ENCODE results near the gene SORBS1.

Gene SORBS1

DNA sequence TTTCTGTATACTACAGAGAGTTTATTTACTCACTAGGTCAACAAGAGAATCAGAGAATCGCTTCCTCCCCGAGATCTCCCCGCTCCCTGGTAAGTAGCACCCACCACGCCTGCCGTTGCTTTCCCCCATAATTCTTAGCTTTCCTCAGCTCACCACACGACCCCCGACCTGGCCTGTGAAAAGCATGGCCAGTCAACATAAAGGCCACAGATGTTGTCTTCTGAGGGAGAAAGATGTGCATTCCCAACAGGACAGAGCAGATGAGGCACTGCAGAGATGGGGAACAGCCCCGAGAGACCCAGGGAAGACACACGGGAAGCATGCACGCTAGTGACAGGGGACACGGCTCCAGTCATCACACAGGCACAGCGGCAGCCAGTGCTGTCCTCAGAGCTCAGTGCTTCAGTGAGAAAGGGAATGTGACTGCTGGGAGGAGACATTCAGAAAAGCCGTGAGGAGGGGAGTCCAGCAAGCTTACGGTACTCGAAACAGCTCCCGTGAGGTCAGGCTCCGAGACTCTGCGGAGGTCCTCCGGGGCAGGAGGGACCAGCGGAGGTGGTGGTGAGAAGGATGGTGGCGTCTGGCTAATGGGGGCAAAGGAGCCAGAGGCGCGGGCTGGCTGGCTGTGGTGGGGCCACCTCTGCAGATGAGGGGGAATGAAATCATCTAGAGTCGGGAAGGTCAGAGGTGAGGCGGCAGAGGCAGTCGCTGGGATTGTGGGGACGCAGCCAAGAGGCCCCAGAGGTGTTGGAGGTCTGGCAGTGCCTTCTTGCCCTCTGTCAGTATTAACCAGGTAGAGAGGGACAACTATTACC lies 146.9 kb downstream of the SORBS1 start:
- Histone ChIP-seq H3K4me3 (ENCODE audit: low read length) (no peak overlapping the region), H3K4me1 (ENCODE audit: control insufficient read depth, insufficient read depth, low read length) (peaks cover 2% of the 10 kb centered on the region), H3K27me3 (ENCODE audit: control insufficient read depth, insufficient read depth, low read length) (no peaks in the 10 kb centered on the region), H3K36me3 (ENCODE audit: control insufficient read depth, insufficient read depth, low read length) (no peaks in the 10 kb centered on the region), H3K27ac (ENCODE audit: low read length) (no peak overlapping the region), H3K9me3 (ENCODE audit: control insufficient read depth, insufficient read depth, low read length) (no peaks in the 10 kb centered on the region)
- no CpG with 5 or more reads among the region's 27 CpGs for WGBS (ENCODE audit: insufficient coverage, insufficient read length)
- no peak for DNase-seq (ENCODE audit: low read depth, low spot score)

DNA sequence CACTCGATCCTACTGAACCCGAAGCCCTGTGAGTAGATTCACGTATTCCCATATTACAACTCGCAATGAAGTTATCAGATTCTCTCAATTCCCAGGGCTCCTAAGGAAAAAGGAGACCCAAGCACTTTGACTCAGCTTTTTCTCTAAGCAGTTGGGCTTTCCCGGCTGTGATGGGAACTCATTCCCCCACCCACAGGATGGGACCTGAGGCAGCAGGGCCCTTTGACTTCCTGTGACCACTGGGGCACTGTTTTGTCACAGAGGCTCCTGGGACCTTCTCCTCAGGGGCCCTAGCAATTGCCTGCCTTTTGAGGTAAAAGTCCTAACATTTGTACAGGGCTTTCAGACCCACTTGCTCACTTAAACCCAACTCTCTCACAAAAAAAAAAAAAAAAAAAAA lies 147.6 kb downstream of the SORBS1 start:
- no CpG with 5 or more reads among the region's 5 CpGs for WGBS (ENCODE audit: insufficient coverage, insufficient read length)
- no peaks in the 10 kb centered on the region for H3K9me3 ChIP-seq (ENCODE audit: control insufficient read depth, insufficient read depth, low read length)
- no peaks in the 10 kb centered on the region for H3K36me3 ChIP-seq (ENCODE audit: control insufficient read depth, insufficient read depth, low read length)
- no peak overlapping the region for H3K27ac ChIP-seq (ENCODE audit: low read length)
- DNase-seq (ENCODE audit: low read depth, low spot score): no peak
- no peaks in the 10 kb centered on the region for H3K27me3 ChIP-seq (ENCODE audit: control insufficient read depth, insufficient read depth, low read length)
- no peak overlapping the region for H3K4me3 ChIP-seq (ENCODE audit: low read length)
- H3K4me1 ChIP-seq (ENCODE audit: control insufficient read depth, insufficient read depth, low read length): peaks cover 4% of the 10 kb centered on the region

GRCh38 chr10:95411635-95412034 lies 149.5 kb downstream of the SORBS1 start:
- no peak for DNase-seq (ENCODE audit: low read depth, low spot score)
- no CpG with 5 or more reads among the region's 4 CpGs for WGBS (ENCODE audit: insufficient coverage, insufficient read length)
- H3K9me3 ChIP-seq (ENCODE audit: control insufficient read depth, insufficient read depth, low read length): no peaks in the 10 kb centered on the region
- H3K4me1 ChIP-seq (ENCODE audit: control insufficient read depth, insufficient read depth, low read length): peaks cover 4% of the 10 kb centered on the region
- no peaks in the 10 kb centered on the region for H3K36me3 ChIP-seq (ENCODE audit: control insufficient read depth, insufficient read depth, low read length)
- no peaks in the 10 kb centered on the region for H3K27me3 ChIP-seq (ENCODE audit: control insufficient read depth, insufficient read depth, low read length)
- H3K4me3 ChIP-seq (ENCODE audit: low read length): no peak overlapping the region
- H3K27ac ChIP-seq (ENCODE audit: low read length): no peak overlapping the region

DNA sequence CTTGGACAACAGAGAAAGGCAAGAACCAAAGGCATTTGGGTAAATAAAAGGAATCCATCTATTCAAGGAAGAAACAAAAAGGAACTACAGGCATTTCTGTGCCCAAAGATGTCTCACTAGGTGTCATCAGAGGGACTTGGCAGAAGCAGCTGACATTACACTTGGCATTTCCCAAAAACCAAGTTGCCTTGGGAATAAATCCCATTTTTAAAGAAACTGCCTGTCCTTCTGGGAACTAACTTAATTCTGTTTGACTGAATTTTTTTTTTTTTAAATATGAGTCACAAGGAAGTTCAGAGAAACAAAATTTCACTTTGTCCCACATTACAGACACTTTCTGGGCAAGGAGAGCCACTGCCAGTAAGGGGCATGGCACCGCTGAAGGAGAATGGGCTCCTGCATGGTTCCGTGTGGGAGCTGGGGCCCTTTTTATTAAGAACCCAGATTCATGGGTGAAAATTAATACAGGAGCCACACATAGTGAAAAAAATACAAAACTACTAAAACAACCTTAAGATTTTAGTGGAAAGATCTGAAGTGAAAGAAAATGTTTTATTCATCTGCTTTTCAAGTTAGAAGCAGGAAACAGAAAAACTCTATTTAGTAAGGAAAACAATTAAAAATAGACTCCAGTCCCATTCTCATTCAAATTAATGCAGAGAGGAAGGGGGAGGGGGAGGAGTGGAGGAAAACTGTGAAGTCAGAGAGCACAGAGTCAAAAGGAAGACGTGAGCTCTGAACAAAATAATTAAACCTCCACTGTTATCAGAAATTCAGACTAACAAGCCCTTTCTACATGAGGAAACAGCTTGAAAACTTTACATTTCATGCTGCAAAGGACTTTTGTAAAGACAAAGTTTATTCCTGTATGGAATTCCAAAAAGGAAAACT lies 151.9 kb downstream of the SORBS1 start:
- Histone ChIP-seq H3K4me3 (ENCODE audit: low read length) (no peak overlapping the region), H3K27me3 (ENCODE audit: control insufficient read depth, insufficient read depth, low read length) (no peaks in the 10 kb centered on the region), H3K36me3 (ENCODE audit: control insufficient read depth, insufficient read depth, low read length) (no peaks in the 10 kb centered on the region), H3K4me1 (ENCODE audit: control insufficient read depth, insufficient read depth, low read length) (peaks cover 1% of the 10 kb centered on the region; the same call in 1 of the 2 replicates), H3K9me3 (ENCODE audit: control insufficient read depth, insufficient read depth, low read length) (no peaks in the 10 kb centered on the region), H3K27ac (ENCODE audit: low read length) (no peak overlapping the region)
- WGBS (ENCODE audit: insufficient coverage, insufficient read length): no CpG with 5 or more reads among the region's 3 CpGs
- no peak for DNase-seq (ENCODE audit: low read depth, low spot score)

DNA sequence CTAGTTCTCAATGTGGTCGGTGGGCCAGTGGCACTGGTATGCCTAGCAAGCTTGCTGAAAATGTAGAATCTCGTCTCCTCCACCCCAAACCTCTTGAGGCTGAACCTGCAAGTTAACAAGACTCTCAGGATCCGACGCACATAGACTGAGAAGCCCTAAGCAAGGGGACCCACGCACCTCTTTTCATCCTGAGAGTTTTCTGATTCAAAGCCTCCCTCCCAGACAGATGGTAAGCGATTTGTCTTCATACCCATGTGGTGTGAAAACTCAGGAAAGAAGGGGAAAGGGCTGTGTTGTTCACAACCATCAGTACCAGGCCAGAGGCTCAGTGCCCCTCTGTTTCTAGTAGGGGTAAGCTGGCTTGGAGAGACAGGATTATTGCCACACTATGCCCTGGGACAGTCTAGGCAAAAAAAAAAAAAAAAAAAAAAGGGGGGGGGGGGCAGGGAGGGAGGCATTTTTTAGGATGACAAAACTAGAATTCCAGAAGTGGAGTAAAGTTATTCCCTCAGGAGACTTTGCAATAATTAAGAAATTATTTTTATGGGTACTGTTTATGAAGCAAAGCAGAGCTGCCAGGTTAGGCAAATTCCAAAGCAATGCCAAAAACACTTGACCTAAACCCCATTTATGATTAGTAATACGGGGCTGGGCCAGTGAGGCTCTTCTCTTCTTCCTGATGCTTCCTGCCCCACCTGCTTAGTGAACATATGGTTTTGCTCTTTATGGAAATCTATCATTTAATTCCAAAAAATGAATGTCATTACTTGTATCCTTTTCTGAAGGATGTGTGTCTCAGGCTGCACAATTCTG lies 152.8 kb downstream of the SORBS1 start:
- DNase-seq (ENCODE audit: low read depth, low spot score): no peak
- no CpG with 5 or more reads among the region's 7 CpGs for WGBS (ENCODE audit: insufficient coverage, insufficient read length)
- Histone ChIP-seq H3K4me1 (ENCODE audit: control insufficient read depth, insufficient read depth, low read length) (peaks cover 1% of the 10 kb centered on the region; the same call in 1 of the 2 replicates), H3K36me3 (ENCODE audit: control insufficient read depth, insufficient read depth, low read length) (no peaks in the 10 kb centered on the region), H3K4me3 (ENCODE audit: low read length) (no peak overlapping the region), H3K27ac (ENCODE audit: low read length) (no peak overlapping the region), H3K9me3 (ENCODE audit: control insufficient read depth, insufficient read depth, low read length) (no peaks in the 10 kb centered on the region), H3K27me3 (ENCODE audit: control insufficient read depth, insufficient read depth, low read length) (no peaks in the 10 kb centered on the region)

DNA sequence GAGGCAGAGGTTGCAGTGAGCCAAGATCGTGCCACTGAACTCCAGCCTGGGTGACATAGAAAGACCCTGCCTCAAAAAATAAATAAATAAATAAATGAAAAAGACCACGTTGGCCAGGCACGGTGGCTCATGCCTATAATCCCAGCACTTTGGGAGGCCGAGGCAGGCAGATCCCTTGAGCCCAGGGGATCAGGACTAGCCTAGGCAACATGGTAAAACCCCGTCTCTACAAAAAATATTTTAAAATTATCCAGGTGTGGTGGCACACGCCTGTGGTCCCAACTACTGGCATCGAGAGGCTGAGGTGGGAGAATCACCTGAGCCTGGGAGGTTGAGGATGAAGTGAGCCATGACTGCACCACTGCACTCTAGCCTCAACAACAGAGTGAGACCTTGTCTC lies 153.6 kb downstream of the SORBS1 start:
- no peak for DNase-seq (ENCODE audit: low read depth, low spot score)
- Histone ChIP-seq H3K27ac (ENCODE audit: low read length) (no peak overlapping the region), H3K4me3 (ENCODE audit: low read length) (no peak overlapping the region), H3K4me1 (ENCODE audit: control insufficient read depth, insufficient read depth, low read length) (peaks cover 1% of the 10 kb centered on the region; the same call in 1 of the 2 replicates), H3K36me3 (ENCODE audit: control insufficient read depth, insufficient read depth, low read length) (no peaks in the 10 kb centered on the region), H3K27me3 (ENCODE audit: control insufficient read depth, insufficient read depth, low read length) (no peaks in the 10 kb centered on the region), H3K9me3 (ENCODE audit: control insufficient read depth, insufficient read depth, low read length) (no peaks in the 10 kb centered on the region)
- no CpG with 5 or more reads among the region's 7 CpGs for WGBS (ENCODE audit: insufficient coverage, insufficient read length)

DNA sequence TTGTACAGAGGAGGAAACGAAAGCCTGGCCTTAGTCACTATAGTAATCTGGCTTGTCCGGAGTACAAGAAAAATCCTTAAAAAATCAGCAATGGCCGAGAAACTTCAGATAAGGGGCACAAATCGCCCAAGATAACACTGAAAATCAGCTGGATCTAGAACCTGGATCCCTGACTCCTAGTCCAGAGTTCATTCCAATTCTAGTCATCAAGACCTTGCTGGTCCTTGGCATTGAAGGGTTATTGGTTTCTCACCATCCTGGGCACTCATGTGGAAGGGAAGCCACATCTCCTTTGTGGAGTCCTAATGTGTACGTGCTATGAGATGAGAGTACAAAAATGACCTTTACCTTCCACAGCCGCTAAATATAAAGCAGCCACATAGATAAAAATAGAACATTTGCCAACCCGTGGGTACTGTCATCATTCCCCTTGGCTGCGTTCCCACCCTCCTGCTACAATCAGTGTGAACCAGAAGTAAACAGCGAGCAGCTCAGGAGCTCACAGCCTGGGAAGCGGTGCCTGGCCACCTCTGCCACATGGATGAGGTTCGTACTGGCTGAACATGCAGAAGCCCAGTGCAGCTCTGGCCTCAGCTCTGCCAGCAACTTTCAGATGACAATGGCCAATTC lies 154.4 kb downstream of the SORBS1 start:
- H3K9me3 ChIP-seq (ENCODE audit: control insufficient read depth, insufficient read depth, low read length): no peaks in the 10 kb centered on the region
- WGBS (ENCODE audit: insufficient coverage, insufficient read length): no CpG with 5 or more reads among the region's 11 CpGs
- H3K4me1 ChIP-seq (ENCODE audit: control insufficient read depth, insufficient read depth, low read length): peaks cover 1% of the 10 kb centered on the region; the same call in 1 of the 2 replicates
- no peak for DNase-seq (ENCODE audit: low read depth, low spot score)
- H3K27me3 ChIP-seq (ENCODE audit: control insufficient read depth, insufficient read depth, low read length): no peaks in the 10 kb centered on the region
- H3K27ac ChIP-seq (ENCODE audit: low read length): no peak overlapping the region
- no peaks in the 10 kb centered on the region for H3K36me3 ChIP-seq (ENCODE audit: control insufficient read depth, insufficient read depth, low read length)
- no peak overlapping the region for H3K4me3 ChIP-seq (ENCODE audit: low read length)

GRCh38 chr10:95405655-95406054 lies 155.5 kb downstream of the SORBS1 start:
- peaks cover 1% of the 10 kb centered on the region; the same call in 1 of the 2 replicates for H3K4me1 ChIP-seq (ENCODE audit: control insufficient read depth, insufficient read depth, low read length)
- H3K36me3 ChIP-seq (ENCODE audit: control insufficient read depth, insufficient read depth, low read length): no peaks in the 10 kb centered on the region
- H3K4me3 ChIP-seq (ENCODE audit: low read length): no peak overlapping the region
- no CpG with 5 or more reads among the region's 2 CpGs for WGBS (ENCODE audit: insufficient coverage, insufficient read length)
- no peak overlapping the region for H3K27ac ChIP-seq (ENCODE audit: low read length)
- no peaks in the 10 kb centered on the region for H3K27me3 ChIP-seq (ENCODE audit: control insufficient read depth, insufficient read depth, low read length)
- no peak for DNase-seq (ENCODE audit: low read depth, low spot score)
- no peaks in the 10 kb centered on the region for H3K9me3 ChIP-seq (ENCODE audit: control insufficient read depth, insufficient read depth, low read length)

GRCh38 chr10:95404864-95405263 lies 156.3 kb downstream of the SORBS1 start:
- no peak for DNase-seq (ENCODE audit: low read depth, low spot score)
- Histone ChIP-seq H3K9me3 (ENCODE audit: control insufficient read depth, insufficient read depth, low read length) (no peaks in the 10 kb centered on the region), H3K27ac (ENCODE audit: low read length) (no peak overlapping the region), H3K4me3 (ENCODE audit: low read length) (no peak overlapping the region), H3K27me3 (ENCODE audit: control insufficient read depth, insufficient read depth, low read length) (no peaks in the 10 kb centered on the region), H3K4me1 (ENCODE audit: control insufficient read depth, insufficient read depth, low read length) (0 out of 2 replicates have a peak, but pooled peaks cover 1% of the 10 kb centered on the region), H3K36me3 (ENCODE audit: control insufficient read depth, insufficient read depth, low read length) (no peaks in the 10 kb centered on the region)
- no CpG with 5 or more reads among the region's 1 CpG for WGBS (ENCODE audit: insufficient coverage, insufficient read length)
